ENCODE data around the gene ERC2. TPM values are rescaled to one million over a fixed set of nuclear protein-coding genes. Genes with fewer than 3 reads are reported as not detected.

ERC2 gene
- total and polyA plus RNA-seq, 2 of the 8 experiments (the other 6 are each of a cell fraction or from before 2014, with no cell fraction given): 16.4 to 22.8 TPM

- TF ChIP-seq NANOG (IDR thresholded peaks at IDR 0.05; ENCODE audit: insufficient read depth, low read depth, low read length, poor library complexity, severe bottlenecking): no peak
These were observed 270.3 kb downstream of the ERC2 start (continued) for GRCh38 chr3:56197991-56198390.

Data from H1 (cell line).